Measurements from ENCODE around the gene SLC24A3.

- TF ChIP-seq CTCF (optimal IDR thresholded peaks at IDR 0.05 in 1 of 3, IDR thresholded peaks at IDR 0.05 in 1 of 3, conservative IDR thresholded peaks at IDR 0.05 in 1 of 3; ENCODE audit: extremely low read depth in 1 of 3, insufficient read depth in 2 of 3, low read length in 3 of 3) (no peak), EZH2 (IDR thresholded peaks at IDR 0.05; ENCODE audit: low read length) (no peak)
Measured at GRCh38 chr20:19269737-19270340, 57.4 kb downstream of the SLC24A3 start.
